AG08395 (cell line): ENCODE results near the gene SLC24A4.

ENCODE experiments used
- DNase-seq: peaks from one replicate; pipeline ENCODE4 v3.0.0; 2012; ENCODE audit warnings: mixed read lengths, low spot score

The SLC24A4 gene

DNA sequence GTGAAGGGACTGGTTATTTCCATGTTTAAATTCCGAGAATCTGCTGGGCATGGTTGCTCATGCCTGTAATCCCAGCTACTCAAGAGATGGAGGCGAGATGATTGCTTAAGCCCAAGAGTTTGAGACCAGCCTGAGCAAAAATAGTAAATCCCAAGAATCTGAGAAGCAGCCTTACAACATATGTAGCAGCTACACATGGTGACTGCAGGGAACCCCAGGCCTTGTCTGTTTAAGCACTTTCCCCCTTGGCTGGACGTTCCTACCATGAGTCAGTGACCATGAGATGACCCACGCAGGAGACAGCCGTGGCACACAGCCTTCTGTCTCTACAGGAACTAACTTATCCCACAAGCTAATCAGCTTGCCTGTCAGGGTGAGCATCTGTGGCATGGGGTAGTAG is 5.5 kb upstream of the SLC24A4 start:
- DNase-seq, result peak; percentile 61

DNA sequence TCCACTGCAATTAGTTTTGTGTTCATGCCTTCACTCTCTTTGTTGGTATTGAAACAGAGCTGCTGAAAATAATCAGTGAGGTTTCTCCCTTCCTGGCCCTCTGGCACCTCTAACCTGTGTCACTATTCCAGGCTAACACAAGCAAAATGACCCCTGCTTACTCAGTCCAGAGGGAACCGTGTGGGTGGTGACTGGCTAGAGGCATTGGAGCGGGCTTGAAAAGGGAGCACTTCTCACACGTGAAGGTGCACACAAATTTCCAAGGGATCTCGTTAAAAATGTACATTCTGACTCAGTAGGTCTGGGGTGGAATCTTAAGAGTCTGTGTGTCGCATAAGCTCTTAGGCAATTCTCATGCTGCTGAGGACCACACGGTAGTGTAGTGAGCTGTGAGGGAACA is 1.3 kb upstream of the SLC24A4 start:
- no peak for DNase-seq

DNA sequence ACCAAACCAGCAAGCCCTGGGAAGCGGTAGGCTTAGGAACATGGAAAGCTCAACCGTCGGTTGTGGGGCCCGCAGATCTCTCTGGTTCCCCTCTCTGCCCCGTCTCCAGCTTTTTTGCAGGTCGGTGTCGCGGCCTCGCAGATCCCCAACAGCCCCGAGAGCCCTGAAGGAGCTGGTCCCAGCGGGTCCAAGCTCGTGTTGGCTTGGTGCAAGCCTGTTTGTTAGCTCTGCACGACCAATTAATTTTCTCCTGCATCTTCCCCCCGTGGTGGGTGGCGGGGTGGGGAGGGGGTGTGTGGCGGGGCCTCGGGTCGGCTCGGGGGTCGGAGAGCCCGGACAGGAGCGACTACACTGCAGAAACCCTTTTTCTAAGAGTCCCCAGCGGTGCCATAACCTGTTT is 449 bp upstream of the SLC24A4 start:
- no peak for DNase-seq

DNA sequence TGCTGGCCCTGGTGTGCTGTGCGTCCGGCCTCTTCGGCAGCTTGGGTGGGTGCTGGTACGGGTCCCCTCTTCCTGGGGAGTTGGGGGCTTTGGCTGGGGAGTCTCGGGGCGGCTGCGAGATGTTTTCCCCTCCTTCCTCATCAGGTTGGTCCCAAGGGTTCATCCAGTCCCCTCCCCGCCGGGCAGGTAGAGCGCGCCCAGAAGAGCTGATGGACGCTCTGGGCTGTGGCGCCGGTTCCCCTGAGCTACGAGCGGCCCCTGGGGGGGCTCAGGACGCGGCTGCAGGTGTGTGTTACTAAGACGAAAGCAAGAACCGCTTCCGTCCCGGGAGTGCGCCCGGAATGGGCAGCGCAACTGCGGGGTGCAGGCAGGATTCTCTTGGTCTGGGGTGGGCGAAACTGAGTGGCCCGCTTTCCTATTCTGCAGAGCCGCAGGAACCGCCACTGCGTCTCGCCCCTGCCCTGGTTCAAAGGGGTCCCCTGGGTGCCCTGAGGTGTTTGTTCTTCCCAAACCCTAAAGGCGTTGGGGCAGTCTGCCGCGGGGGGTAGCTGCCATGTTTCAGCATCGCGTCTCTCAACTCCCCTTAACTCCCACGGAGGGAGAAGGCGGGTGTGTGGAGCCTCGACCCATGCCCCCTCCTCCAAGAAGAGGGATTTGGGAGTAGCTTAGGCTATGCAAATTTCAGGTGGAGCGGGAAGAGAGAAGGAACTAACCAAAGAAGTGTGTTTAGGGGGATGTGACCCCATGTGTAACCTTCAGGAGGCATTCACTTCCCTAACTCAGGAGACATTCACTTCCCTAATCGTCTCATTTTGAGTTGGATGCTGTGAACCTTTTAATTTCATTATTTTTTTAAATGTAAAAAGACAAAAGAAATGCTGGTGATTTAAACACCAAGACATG is 1.2 kb downstream of the SLC24A4 start:
- no peak for DNase-seq

DNA sequence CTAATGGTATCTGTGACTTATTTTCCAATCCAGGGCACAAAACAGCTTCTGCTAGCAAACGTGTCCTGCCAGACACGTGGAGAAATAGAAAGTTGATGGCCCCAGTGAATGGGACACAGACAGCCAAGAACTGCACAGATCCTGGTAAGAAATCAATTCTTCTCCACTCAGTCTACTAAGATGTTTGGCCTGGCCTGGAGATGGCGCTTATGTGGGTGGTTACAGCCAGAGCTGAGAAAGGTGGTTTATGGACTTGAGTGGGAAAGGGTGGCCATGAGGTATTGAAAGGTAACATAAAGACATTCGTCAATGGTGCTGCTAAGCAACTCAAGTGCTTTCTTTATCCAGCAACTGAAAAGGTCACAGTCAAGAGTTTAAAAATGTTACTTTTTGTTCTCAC is 2.9 kb downstream of the SLC24A4 start:
- no peak for DNase-seq

DNA sequence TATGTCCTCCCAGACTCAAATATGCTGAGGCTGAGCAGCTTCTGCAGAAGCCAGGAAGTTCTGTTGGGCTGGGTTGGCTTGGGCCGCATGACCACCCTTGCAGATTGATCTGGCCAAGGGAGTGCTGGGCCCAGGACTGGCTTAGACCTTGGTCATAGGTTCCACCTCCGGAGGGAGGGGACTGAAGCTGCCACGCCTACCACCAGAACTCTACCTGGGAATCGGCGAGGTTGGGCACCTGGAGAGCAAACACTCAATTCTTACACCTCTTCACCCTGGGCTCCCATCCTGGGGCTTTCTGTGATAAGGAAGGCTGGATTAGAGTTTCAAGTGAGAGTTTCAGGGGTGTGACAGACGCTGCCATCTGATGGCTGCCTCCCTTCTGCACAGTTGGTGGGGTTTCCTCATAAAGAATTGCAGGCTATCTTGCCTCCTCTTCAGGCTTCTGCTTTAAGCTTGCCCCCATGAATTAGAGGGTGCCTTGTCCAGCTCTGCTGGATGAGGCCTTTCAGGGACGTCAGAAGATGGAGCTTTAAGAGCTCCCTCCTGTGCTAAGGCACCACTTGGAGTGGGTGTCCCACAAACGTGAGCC is 5.8 kb downstream of the SLC24A4 start:
- peak; percentile 13 for DNase-seq

DNA sequence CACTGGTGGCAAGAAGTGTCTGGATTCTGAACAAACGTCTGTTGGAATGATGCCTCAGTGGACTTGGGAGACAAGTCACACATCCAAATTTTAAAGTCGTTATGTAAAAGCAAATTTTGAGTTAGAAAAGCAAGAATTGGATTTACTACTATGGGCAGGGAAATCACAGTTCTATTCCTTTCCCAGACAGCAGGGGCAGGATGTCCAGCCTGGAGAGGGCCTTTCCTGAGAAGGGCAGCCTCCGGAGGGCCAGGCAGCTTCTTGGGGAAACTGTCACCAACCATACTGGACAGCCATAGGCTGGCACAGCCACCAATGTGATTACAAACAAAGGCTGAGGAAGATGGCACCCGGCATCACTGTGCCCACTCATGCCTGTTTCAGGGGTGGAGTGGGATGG is 11.1 kb downstream of the SLC24A4 start:
- DNase-seq, result no peak

DNA sequence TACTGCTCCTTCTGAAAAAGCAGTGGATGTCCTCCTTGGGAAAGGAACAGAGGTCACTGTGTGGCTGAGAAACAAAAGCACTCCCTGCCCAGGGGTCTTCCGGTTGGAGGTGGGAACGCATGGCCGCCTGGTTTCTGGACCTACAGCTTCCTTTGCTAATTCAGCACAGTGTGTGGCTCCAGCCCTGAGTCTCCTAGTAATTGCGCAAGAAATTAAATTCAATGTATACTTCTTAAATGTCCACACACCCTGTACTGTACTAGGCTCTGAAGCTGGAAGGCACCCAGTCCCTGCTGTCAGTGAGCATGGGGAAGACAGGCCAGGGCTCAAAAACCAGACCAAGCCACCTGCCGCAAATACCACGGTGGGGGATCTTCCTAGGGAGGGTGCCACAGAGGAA is 13.4 kb downstream of the SLC24A4 start:
- DNase-seq, result no peak

DNA sequence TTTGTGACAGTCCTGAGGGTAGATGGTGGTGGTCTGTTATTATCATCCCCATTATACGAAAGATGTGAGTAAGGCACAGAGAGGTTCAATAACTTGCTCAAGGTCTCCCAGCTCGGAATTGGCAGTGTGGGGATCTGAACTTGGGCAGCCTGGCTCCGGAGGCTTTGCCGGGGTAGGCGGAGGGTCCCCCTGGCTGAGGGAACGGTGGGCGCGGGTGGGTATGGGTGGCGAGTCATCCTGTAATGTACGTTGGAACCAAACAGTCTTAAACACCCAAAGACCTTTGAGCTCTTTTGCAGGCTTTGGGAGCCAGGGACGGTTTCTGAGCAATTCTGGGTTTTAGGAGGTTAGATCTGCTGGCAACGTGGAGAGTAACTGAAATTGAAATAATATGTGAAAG is 16.5 kb downstream of the SLC24A4 start:
- DNase-seq, result no peak

DNA sequence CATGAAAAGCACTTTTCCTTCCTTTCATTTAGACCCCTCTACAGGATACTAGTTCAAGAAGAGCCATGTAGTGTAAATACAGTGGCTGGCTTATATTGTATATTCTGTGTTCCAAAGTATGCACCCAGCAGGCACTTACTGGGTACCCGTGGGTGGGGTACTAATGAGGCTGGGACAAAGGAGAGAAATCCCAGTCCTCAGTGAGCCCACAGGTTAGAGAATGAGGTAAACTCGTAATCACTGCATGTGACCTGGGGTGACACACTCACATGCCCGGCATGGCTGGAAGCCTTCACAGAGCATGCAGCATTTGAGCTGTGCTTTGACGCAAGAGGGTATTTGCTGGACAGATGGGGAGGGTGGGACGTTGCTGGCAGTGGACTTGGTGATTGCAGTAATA is 17.1 kb downstream of the SLC24A4 start:
- DNase-seq, result no peak

DNA sequence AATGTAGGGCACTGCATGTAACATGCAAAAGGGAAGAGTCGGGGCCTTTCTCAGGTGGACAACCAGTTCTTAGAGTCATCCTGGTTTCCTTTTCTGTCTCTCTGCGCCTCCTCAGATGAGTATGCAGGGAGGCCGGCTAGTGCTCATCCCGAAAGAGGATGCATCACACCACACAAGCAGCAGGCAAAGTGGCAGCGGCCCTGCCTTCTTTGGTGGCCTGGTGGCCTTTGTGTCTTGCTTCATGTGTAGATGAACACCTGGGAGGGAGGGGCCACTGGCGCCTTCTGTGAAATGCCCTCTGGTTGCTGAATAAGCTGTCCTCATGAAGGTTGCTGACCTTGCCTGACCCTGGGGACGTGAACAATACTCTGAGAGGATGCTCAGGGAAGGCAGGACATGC is 18.0 kb downstream of the SLC24A4 start:
- no peak for DNase-seq

DNA sequence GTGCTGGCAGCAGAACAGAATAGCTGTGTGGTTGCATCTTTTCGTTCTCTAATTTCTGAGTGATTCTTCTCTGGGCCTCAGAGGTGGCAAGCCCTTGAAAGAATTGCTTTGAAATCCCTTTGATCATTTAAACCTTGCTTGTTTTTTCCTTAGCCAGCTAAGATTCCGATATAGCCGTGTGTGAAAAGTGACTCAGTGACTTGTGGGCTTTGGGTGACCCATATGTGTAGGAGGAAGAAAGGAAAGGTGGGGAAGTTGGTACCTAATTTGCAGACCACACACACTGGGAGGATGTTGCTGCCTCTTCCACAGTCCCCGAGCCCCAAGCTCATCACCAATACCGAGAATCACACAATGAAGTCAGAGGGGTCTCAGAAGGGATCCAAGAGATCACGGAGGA is 18.8 kb downstream of the SLC24A4 start:
- DNase-seq, result no peak

DNA sequence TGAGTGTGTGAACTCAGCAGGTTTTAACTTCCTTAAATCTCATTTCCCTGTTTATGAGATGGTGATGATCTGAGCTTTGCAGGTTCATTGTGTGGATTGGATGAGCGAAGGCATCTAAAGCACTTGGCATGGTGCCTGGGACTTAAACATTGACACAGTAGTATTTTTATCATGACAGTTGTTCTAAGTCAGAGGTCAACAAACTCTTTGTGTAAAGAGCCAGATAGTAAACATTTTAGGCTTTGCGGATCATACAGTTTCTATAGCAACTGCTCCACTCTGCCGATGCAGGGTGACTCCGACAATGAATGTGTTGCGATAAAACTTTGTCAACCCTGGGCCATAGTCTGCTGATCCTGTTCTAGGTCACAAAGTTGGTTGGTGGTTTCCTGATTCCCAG is 25.2 kb downstream of the SLC24A4 start:
- DNase-seq, result no peak

DNA sequence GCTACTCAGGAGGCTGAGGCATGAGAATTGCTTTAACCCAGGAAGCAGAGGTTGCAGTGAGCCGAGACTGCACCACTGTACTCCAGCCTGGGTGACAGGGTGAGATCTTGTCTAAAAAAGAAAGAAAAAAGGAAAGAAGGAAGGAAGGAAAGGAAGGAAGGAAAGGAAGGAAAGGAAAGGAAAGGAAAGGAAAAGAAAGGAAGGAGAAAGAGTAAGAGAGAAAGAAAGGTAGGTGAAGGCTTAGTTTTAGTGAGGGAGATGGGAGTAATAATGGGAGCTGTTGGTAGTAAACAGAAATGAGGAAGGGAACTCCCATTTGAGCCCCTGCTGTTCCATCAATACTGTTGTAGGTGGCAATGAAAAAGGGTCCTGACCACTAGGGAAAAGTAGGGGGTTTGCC is 28.8 kb downstream of the SLC24A4 start:
- DNase-seq, result no peak

DNA sequence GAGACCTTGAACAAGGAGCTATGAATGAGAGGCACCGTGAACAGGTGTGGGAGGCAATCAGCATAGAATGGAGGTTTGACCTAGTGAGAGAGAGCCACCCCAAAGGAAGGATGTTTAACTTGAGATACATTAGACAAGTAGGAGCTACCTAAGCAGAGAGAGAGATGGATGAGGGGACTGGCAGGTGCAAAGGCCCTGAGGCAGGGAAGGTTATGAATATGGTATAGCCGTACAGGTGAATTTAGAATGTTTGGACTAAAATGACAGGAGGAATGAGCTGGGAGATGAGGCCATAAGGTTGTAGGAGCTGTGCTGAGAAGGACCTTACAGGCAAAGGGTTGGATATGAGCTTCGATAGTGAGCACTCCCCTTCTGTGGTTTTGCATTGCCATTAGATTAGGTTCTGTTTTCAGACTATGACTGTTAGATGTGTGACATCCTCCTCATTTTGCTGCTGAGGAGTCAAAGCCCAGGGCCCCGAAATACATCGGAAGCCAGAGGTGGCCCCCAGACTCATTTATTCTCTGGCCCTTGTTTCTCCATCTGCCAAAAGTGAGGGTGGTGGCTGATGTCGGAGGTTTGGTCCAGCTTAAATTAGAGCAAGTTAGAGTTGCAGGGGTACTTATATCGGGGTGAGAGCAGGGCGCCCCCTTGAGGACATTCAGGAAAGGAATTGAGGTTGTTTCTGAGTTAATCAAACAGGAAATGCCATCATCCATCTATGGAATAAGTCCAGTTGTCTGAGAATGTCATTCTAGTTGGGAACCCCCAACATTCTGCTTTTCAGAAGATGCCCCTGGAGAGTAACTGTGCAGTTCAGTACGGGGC is 29.4 kb downstream of the SLC24A4 start:
- no peak for DNase-seq

DNA sequence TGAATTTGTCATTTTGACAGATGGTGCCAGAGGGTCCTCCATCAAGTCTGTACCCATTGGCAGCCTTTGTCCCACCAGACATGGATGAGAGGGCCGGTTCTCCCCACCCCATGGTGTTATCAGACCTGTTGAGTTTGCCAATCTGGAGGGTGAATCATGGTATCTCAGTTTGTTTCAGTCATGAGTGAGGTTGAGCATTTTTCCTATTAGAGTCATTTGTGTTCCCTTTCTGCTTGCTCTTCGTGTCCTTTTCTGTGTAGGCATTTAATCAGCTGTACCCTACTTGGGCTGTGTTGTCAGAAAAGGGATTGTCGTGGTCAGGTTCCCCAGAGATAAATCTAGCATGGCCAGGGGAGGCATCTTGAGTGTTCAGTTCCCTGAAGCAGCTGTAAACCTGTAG is 30.5 kb downstream of the SLC24A4 start:
- no peak for DNase-seq

DNA sequence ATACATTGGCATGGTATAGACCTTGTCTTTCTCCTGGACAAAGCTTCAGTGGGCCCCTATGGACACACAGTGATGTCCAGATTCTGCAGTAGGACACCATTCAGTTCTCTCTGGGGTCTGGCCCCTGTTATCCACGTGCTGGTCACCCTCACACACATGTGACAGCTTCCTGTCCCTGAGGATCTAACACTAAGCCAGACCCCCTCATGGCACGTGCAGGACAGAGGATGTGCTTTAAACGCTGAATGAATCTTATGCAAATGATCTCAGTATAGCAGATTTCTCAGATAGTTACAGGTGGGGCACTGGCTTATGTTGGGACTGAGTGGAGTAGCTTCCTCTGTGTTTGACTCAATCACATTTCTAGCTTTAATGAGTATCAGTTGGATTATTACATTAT is 33.7 kb downstream of the SLC24A4 start:
- DNase-seq, result no peak

DNA sequence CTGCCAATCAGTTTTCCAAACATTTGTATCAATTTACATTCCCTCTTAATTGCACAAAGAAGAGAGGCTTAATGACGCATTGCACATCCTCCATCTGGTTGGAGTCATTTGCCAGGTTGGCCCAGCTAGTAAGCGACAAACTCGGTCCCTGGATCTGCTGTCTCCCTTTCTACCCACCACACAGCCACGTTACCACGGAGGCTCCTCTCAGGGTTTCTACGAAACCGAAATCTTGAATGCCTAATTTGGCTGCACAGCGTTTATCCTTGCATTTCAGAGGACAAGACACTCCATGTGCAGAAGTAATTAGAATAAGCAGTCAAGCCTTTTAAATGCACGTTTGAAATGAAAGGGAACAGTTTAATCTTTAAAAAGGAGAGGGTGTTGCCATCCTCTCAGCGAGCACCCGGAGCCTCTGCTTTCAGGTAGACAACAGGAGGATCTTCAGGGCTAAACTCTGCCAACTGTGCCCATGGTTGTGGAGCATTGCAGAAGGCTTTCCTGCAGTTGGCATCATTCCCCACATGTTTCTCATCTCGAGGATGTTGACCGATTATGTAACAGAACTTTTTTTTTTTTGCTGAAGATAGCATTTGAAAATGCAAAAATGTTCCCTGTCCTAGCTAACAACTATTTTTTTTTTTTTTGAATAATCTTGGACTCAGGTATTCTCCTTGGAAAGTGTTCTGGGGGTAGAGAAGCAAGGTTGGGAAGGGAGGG is 37.8 kb downstream of the SLC24A4 start:
- DNase-seq, result peak; percentile 21

DNA sequence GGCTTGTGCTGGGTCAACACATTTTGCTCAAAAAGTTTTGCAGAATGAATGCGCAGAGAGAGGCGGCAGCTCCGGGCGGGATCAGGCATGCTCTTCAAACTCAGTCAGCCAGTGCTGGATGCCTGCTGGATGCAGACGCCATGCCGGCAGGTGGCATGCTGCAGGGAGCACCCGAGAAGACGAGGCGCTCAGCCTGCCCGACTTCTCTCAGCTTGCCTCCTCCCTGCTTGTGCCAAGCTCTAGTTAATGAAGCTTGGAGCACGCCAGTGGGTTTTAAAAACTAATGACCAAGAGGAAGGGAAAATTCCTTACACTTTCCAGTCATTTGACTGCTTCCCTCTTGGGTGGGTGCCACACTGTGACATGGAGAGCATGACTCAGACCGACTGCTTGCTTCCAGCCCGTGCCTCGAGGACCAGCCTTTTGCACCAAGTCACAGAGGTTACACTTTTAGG is 39.8 kb downstream of the SLC24A4 start:
- peak; percentile 88 for DNase-seq

DNA sequence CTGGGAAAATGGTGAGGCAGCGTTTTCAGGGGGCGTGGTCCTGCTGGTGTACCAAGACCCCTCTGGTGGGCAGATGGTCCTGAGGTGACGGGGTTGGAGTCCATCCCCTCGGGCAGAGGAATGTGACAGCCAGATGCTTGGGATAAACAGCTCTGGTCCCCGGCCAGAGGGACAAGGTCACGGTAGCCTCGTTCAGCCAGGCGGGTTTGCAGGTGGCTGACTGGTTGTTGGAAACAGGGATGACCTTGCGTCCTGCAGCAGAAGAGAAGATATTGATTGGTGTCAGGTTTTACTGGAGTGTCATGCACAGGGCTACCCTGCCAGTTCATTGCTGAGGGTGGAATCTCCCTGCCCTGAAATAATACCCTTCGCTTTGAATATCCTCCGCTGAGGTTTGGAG is 43.3 kb downstream of the SLC24A4 start:
- no peak for DNase-seq

DNA sequence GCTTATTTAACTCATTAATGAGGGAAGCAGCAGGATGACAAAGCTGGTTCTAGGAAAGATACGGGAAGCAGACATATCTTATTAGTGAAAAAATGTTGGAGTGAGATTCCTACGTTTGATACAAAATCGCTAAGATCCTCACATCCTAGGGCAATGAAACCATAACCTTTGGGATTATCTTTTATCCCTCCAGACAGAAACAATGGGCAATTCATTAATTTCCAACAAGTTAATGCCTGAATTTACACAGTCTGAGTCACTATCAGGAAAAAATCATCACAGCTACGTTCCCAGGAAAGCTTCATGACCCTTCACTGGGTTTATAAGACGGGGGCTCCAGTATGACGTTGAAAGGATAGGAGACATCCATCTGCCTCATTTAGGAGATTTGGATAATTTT is 45.0 kb downstream of the SLC24A4 start:
- no peak for DNase-seq

DNA sequence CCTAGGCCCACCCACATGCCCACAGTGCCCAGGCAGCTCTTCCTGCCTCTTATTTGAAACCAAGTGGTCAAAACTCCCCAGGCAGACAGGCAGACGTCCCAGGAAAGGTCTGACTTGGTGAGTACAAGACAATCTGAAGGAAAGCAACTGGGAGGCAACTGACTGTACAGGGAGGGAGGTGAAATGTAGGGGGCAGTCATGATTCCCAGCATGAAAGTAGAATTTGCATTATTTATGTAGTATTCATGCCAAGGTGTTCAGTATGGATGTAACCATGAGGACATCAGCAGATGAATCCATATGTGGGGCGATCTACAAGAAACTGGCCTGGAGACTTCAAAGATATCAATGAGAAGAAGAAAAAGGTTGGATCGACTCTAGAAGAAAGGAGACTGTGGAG is 46.1 kb downstream of the SLC24A4 start:
- DNase-seq, result no peak
